ENCODE results near the gene TSPAN6.

The TSPAN6 gene, protein sequence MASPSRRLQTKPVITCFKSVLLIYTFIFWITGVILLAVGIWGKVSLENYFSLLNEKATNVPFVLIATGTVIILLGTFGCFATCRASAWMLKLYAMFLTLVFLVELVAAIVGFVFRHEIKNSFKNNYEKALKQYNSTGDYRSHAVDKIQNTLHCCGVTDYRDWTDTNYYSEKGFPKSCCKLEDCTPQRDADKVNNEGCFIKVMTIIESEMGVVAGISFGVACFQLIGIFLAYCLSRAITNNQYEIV

DNA sequence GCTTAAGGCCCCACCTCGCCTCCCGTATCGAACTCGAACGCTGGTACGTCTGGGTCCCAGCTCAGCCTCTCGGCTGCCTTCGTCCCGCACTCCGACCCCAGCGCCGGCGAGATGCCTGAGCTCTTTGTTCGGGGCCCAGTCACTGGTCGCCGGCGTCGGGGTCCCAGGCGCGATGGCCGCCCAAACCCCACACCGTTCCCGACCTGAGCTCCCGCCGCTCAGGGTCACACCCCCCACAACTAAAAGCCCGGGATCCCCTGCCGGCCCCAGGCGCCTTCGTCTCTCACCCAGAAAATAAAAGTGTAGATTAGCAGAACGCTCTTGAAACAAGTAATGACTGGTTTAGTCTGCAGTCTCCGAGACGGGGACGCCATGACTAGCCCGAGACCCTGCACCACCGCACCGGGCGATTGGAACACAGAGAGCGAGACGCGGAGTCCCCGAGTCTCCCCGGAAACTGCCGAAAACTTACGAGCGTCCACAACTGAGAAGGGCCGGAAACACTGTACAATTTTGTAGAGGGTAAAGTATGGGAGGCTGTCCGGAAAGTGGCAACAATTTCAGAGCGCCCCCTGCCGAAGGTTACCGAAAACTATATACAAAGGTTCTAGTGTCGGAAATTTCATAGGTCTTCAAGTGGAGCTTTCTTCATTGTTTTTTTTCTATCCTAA lies at the start of gene TSPAN6:
TSS of gene TSPAN6 (minus strand) at position 486 of the 671 bp plus-strand sequence. CDS start at position 374, 112 bp downstream.
- DNase-seq = peak; percentile 78

DNA sequence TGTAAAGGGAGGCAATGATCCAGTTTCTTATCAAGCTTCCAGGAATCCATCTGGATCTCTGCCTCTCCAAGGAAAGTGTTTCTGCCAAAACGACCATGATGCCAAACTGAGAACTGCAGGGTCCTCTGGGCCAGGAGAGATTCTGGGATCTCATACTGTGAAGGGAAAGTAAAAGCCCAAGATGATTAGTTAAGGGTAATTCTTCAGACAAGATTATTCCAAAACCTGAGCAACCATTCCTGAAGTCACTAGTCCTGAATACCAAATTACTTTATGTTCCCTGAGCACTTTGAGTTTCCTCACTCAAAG lies 49.3 kb upstream of the TSPAN6 start:
- DNase-seq = no peak

DNA sequence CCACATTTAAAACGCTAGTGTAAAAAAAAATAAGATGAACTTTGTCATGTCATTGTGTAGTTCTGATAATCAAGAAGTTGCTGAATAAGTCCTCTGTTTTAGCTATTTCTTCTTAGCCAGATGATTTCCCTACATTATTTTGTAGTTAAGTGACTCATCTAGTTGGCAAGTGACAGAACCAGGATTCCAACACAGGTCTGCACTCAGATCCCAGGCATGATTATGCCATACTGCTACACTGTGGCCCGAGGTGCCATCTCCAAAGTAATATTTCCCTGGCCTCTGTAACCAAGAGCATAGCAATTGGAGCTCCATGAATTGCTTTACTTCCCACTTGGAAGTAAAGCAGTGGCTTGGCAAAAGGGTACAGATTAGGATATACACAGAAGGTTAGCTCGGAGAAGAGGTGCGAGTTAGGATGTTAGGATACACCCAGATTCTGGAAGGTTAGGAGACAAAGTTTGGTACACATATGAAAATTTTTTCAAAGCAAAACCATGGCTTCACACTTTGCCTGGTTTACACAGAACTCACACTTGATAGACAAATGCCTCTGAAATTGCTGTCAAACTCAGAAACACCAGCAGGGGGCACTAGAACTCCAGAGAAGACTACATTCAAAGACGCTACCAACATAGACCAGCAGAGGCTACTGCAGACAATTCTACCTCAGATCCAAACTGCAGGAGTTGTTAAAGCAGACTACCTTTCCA lies 48.8 kb upstream of the TSPAN6 start:
- peak; percentile 59 for DNase-seq

DNA sequence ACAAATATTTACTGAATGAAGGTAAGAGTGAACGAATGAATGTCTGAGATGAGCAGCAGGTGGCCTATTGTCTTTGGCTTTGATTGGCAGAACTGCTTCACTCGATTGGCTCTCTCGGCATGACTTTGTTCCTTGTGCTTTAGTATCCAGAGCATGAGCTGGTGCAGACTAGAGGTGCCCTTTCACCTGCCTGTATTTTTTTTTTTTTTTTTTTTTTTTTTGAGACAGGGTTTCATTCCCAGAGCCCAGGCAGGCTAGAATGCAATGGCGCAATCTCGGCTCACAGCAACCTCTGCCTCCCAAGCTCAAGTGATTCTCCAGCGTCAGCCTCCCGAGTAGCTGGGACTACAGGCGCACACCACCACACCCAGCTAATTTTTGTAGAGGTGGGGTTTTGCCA lies 46.3 kb upstream of the TSPAN6 start:
- DNase-seq = no peak

DNA sequence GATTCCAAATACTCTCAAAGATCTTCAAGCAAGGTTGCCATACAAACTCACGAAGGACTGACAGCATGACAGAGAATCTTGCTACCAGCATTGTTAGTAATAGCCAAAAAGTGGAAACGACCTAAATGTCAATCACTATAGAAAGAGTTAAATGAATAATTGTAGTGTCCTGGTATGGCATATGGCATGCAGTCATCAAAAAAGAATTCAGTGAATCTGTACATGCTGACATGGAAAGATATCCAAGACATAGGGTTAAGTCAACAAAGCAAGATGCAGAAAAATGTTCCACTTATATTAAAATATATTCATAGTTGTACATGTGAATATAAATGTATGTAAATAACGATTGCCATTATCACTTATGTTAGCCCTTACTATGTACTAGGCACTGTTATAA lies 45.0 kb upstream of the TSPAN6 start:
- DNase-seq = no peak

DNA sequence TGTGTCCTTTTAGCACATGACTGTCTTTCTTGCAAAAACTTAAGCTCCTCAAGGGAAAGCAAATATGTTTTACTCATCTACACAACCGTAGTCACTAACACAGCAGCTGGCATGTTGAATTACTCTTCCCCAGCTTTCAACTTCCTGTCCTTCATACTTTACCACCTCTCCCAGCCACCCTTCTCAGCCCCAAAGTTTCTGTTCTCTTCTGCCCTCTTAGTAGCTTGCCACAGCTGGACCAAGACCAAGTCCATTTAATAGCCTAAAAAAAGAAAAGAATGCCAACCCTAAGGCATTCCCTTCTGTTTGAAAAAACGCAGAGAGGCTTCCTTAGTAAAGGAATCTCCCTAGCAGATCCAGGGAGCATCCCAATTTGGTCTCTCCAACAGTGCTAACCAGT lies 44.1 kb upstream of the TSPAN6 start:
- DNase-seq = no peak

DNA sequence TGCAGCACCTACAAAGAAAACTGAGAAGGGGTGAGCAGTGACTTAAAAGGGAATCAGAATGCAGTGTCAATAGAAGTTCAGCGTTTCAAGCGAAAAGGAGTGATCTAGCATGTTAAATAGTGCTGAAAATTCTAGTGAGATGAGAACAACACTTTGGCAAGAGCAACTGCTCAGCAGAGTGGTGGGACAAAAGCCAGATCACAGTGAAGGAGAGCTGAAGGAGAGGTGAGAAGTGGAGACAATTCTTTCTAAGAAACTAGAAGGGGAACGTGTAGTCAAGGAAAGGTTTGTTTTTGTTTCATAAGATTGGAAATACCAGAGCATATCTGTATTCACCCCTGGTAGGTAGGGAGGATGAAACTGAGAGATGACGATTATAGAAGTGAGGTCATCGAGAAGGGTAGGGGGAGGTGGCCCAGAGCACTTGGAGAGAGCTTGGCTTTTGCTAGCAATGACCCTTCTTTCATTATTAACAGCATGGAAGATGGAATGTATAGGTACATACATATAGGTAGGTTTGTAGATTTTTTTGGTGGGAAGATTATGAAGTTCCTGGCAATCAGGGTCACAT lies 41.1 kb upstream of the TSPAN6 start:
- no peak for DNase-seq

DNA sequence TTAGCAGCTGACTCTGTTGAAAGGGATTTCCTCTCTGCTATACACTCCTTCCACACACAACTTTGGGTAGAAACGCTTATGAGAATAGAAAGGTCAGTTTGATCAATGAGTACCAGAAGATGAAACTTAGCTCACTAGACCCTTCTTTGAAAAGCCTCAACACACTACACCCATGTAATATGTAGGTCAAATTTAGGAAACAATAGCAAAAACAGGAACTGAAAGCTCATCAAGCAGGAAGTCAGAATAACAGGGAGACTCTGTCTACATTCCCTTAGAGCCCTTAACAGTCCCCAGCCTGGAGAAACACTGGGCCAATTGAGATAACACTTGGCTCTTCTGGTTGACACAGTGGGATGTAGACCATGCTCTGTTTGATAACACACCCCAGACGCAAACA lies 38.1 kb upstream of the TSPAN6 start:
- no peak for DNase-seq

DNA sequence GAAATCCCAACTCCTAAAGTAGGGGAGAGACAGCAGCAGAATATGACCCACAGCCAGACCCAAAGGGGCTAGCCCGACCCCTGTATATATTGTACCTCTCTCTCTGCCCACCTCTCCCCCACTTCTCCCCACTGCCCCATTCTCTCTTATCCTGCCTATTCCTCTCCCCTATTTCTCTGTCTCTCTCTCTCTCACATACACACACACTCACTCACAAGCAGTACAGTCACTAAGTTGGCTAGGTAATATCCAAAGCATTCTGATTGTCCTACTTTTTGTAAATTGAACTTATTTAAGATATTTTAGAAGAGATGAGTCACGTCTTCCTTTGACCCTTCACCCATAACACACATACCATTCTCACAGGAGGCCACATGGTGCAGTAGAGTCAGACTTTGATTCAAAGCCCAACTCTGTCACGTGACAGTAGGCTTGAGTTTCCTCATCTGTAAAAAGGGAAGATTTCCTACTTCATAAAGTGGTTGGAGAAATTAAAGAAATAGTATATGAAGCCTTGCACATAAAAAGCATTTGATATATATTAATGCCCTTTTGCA lies 36.9 kb upstream of the TSPAN6 start:
- DNase-seq = no peak

DNA sequence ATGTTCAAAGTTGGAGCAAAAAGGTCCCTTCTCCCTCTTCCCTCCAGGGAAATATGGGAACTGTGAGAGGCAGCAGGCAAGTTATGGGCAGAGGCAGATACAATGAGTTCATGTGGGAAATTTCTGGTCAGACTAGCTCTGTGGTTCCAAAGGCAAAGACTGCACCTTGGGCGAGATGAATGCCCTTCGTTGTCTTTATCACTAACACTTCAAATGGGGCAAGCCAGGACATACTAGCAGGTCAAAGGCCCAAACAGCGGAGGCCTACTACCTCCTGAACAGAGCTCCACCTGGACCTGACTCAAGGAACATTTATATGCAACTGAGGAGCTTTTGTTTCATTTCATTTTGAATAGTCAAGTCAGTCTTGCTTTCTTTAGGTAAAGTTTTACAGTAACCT lies 36.4 kb upstream of the TSPAN6 start:
- DNase-seq = no peak

DNA sequence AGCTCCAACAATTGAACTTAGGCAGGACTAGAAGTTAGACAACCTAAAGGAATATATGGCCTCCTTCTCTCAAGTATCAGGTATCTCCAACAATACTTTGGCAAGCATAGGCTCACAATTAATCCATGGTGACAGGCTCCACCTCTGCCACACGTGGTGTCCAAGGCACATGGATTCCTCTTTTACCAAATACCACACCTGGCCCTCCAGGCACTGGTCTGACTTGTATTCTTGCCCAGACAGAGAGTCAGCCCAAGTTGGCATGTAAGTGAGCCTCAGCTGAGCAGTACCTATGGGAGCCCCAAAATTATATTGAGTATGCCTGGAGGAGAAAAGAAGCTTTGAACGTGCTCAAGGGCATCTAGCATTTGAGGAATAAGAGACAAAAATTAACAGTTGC lies 27.0 kb upstream of the TSPAN6 start:
- no peak for DNase-seq

DNA sequence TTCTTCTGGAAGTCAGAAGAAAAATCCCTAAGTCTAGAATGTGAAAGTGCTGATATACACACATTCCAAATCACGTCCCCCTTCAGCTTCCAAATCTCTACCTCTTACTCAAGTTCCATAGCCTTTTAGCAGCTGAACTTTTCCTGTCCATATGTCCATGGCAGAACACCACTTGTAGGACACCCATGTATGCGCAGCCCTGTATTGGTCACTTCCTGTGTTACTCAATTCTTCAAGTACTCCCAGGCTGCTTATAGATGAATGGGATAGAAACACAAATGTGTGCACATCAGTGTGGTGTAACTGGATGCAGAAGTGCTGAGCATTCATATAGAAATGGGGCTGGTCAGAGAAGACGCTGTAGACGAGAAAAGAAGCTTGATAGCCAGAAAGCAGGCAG lies 26.2 kb upstream of the TSPAN6 start:
- no peak for DNase-seq

DNA sequence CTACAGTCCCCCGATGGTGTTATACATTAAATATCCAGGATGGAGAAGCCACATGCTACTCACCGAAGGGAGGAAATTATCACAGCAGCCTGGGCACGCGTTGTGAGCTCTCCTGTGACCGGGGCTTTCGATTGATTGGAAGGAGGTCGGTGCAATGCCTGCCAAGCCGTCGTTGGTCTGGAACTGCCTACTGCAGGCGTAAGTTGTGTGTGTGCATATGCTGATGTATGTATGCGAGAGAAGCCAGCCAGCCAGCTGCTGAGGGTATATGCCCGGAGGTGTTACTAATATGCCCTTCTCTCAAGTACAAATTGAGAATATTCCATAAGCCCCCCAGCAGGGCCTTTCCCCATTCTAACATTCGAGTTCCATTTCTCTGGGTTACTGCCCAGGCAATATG lies 25.6 kb upstream of the TSPAN6 start:
- DNase-seq = no peak

DNA sequence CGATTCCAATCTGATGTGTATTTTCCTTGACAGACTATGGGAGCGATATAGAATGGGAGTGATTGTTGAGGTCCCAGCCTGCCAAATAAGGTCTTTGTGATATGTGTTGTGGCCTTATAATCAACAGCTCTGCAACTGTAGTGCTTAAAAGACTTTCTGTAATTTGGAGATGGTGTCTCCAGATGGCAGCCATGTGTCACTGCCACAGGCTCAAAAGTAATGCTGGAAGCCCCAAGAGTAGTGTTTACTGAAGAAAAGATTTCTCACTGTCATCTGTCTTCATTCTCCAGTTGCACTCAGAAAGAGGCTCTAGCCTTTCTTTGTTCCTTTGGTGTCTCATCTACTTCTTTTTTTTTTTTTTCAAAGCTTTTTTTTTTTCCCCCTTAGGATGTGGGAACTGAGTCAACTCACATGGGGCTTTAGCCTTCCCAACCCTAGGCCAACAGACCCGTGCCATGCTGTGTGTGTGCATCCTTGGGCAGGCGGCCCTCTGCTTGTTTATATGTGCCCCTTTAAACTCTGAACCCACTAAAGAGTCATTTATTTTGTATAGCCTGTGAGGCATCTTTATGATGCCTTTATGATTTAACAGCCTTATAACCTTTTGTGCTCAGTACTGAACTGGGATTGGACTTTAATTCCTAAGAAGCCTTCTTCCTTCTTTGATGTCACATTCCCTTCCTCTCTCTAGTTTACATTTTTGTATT lies 23.0 kb upstream of the TSPAN6 start:
- DNase-seq = no peak

DNA sequence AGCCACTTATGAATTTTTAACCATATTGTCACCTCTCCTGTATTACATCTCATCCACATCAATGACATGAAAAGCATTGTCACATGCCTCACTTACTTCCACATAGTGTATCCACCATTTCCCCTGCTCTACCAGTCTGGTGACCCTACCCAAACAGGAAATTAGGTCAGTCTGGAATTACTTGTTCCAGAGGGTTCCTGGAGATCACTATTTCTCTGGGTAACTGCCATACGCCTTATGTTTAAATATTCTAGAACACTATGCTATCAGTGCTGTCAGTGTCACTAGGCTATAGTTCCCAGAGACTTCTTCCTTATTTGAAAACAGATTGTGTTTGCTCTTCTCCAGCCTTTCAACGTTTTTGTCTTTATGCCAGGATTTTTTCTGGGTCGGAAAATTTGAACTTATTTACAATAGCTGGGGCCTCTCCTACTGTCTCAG lies 22.4 kb upstream of the TSPAN6 start:
- DNase-seq = no peak

DNA sequence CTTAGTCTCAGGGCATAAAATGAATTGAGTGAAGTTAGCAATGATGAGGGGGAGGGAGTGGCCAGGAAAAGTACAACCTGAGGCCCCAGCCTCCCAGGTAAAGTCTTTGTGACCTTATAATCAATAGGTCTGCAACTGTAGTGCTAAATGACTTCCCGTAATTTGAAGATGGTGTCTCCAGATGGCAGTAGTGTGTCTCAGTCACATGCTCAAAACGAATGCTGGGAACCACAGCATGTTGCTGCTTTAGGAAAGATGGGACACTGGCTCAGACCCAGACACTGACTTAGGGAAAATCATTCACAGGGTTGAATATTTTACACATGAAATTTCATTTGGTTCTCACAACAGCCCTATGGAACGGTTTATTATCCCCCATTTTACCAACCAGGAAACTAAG lies 17.7 kb upstream of the TSPAN6 start:
- peak; percentile 47 for DNase-seq

DNA sequence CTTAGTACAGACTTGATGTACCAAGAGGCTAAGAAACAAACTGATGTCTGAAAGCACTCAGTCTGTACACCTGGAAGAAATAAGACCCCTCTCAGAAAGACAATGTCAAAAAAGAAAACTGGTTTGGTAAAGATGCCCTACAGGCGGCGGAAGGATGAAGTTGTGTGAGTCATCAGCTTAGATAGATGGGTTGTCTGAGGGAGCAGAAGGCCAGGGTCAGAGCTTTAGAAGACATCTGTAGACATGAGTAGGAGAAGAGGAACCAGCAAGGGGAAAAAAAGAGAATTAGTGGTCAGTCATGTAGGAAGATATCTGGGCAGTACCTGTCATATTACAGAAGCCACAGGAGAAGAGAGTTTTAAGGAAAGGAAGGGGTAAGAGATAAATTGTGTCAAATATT lies 15.7 kb upstream of the TSPAN6 start:
- no peak for DNase-seq

DNA sequence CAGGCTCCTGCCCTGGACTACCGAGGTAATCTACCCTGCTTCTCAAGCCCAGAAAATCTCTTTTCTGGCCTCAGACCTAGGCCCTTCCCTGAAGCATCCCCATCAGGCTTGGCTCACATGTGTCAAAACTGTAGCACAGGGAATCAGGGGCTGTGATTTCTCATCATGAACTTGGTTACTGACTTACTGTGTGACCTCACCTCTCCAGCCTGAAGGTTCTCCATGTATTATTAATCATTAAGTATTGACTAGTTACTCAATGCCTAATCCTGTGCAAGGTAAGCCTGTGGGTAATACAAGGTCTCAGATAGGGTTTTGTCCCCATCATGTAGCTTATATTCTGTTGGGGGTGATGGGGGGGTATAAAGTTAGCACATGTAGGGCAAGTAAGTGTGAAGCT lies 14.2 kb upstream of the TSPAN6 start:
- DNase-seq = no peak

DNA sequence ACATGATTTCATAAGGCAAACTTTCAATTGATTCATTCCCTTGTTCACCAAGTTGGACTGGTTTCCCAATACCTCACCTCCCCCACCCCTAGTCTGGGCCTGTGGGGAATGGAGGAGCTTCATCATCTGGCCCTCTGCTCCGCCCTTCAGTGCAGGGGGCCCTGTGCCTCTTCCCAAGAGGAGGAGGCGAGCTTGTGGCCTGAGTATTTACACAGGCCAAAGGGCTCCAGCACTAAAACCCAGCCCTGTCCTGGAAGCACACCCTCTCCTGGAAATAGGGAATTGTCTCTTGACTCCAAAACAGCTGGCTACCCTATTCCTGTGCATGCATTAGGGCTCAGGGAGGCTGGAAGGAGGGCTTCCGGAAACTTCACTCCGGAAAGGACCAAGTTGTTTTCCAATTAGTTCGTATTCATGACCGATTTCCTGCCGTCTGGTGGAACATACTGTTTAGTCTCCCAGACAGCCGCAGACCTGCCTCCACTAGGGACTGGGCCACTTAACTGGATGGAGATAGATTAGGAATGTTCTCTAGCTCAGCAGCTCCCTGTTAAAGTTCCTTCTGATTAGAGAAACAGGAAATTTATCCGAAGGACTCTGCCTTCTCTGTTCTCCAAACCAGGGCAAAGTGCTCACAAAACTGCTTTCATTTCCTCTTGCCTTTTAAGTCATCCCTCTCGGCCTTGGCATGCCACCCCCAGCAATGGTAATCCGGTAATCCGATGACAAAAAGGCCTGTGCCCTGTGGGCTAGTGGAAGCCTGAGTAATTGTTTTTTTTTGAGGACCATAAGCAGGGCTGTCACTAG lies 13.1 kb upstream of the TSPAN6 start:
- no peak for DNase-seq

DNA sequence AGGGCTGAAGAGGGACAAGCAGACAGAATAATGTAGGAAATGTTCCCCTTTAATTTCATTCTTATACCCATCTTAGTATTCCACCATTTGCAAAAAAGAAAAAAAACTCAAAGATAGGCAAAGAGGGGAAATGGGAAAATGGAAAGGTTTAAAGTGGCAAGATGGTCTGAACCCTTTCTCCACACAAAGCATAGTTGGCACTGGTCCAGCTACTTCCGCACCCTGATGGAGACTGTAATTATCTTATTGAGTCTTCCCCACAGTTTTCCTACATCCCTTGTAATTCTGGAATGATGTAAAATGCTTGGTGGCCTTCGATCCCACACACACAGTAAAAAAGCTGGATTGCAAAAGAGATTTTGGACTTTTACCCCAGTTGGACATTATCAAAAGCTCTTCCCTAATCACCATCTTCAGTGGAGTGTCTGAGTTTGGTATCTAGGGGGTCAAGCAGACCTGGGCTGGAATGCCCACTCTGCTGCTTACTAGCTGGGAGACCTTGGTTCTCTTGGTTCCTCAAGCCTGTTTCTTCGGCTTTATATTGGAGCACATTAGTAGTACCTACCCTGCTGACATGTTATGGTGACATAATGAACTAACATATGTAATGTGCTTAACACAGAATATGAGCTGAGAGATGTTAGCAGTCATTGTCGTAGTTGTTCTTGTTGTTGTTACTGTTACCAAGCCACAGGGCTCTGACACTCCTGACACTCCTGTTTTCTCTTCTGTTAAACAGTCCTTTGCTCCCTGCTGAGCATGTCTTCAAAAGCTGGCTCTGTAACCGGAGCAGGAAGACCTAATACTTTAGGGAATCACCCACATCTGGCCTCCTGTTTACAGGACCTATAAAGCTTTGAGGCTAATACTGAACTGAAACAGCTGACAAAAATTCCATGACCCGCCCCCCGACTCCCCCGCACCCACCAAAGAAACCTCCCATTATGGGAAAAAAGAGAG lies 12.1 kb upstream of the TSPAN6 start:
- DNase-seq = peak; percentile 14

DNA sequence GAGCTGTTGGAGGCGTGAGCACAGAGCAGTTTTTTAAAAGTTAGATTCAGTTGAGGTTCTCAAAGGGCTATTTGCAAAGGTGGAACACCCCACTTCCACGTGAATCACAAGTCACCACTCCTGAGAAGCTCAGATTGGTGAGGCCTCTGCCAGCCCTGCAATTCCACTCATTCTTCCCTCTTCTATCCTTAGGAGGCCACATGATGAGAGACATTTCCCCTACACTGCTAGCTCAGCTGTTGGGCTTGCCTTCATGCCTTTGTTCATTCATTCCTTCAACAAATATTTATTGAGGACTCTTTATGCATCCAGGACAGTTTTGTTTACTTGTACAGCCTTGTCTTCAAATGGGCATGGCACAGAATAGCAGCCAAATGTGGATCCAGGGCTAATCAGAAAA lies 11.1 kb upstream of the TSPAN6 start:
- DNase-seq = no peak

Data from NCI-H524 treated with DMSO at 0.1 percent for 48 hours (cell line).